ENCODE results near the gene CTPS1.
A peak's percentile ranks its signal among the peaks of the same experiment; 100 is the strongest.

CTPS1 gene, protein sequence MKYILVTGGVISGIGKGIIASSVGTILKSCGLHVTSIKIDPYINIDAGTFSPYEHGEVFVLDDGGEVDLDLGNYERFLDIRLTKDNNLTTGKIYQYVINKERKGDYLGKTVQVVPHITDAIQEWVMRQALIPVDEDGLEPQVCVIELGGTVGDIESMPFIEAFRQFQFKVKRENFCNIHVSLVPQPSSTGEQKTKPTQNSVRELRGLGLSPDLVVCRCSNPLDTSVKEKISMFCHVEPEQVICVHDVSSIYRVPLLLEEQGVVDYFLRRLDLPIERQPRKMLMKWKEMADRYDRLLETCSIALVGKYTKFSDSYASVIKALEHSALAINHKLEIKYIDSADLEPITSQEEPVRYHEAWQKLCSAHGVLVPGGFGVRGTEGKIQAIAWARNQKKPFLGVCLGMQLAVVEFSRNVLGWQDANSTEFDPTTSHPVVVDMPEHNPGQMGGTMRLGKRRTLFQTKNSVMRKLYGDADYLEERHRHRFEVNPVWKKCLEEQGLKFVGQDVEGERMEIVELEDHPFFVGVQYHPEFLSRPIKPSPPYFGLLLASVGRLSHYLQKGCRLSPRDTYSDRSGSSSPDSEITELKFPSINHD

DNA sequence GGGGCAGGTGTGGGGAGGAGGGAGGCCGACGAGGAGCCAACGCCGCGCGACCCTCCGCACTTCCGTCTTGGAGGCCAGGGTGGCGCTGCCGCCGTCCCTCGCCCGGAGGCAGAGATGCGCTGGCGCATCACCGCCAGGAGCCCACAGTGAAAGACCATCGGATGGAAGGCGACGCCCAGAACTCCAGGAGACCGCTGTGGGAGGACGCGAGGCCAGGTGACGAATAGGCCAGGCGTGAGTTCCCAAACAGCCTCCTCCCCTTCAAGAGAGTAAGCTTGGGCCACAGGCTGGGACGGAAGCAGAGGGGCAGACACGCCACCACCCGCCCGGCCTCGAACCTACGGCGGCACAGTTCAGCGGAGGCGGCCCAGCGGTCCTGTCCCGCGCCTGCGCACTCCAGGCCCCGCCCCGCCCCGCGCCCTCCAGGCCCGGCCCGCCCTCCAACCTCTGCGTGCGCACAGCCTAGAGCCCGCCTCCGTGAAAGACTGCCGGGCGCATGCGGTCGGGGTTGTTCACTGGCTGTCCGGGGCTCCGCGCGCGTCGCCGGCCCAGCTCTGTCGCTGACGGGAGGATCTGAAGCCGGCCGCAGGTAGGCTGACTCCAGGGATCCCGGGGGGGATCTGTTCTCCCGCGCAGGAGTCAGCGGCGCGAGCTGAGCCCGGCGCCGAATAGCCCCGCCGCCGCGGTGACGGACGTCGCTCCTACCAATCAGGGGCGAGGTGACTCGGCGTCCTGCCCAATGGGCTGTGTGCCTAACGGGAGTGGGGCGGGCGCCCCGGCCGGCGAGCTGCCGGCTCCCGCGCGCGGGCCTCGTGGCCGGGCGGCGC lies at the start of gene CTPS1:
Gene CTPS1, plus strand, starts transcription at position 456 of the 827 bp plus-strand sequence. CDS start 3,595 bp downstream, outside the sequence.
- Mint-ChIP-seq H3K9me3 (no peaks in the 10 kb centered on the region), H3K27ac (peak within 1 kb of the TSS; percentile 98), H3K4me1 (ENCODE audit: low read depth) (peaks cover 59% of the 10 kb centered on the region), H3K4me3 (peak within 1 kb of the TSS; percentile 95), H3K36me3 (ENCODE audit: low read depth) (peaks cover 41% of the 10 kb centered on the region), H3K27me3 (no peaks in the 10 kb centered on the region)

DNA sequence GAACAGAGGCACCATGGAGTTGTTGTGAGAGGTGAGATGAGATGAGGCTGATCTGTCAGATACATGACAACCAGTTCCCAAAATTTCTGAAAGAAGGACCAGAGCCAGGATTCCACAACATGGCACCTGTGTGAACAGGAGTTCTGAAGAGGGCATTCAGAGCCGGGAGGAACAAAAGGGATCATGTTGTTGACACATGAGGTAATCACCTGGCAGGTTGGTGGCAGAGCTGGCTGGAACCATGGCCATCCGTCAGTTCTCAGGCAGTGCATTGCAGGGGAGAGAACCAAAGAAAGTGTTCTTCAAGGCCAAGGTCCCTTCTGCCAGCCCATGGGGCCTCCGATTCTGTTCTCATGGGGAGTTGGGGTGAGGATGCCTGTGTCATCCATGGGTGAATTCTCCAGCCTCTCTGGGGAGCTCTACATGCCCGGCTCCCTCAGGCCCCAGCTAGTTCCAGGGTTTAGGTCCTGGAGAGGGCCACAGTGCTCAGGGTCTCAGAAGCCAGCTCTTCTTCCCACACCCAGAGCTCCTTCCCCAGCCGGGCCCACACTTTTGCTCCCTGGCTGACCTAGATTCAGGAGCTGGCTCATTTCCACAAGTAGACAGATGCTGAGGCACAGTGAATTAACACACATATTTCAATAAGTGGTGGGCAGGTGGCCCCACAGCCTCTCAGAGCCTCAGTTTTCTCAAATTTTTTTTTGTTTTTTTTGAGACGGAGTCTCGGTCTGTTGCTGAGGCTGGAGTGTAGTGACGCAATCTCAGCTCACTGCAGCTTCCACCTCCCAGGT lies 49.1 kb upstream of the CTPS1 start:
- no peak overlapping the region for H3K27ac Mint-ChIP-seq
- no peak overlapping the region for H3K4me3 Mint-ChIP-seq
- no peaks in the 10 kb centered on the region for H3K36me3 Mint-ChIP-seq (ENCODE audit: low read depth)
- peaks cover 3% of the 10 kb centered on the region for H3K27me3 Mint-ChIP-seq
- H3K9me3 Mint-ChIP-seq, result no peaks in the 10 kb centered on the region
- no peaks in the 10 kb centered on the region for H3K4me1 Mint-ChIP-seq (ENCODE audit: low read depth)

DNA sequence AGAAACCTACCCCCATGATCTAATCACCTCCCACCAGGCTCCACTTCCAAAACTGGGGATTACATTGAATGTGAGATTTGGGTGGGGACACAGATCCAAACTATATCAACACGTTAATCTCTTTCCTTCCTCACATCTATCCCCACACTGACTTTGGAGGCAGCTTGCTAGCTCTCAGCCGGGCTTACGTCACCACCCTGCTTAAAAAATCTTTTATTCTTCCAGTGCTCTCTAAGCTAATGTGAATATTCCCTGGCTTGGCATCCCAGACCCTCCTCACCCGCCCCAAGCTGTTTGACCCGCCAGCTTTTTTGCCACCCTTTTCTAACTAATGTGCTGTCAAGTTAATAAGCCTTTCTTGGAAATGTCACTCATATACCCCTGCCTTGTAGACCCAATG lies 47.9 kb upstream of the CTPS1 start:
- no peak overlapping the region for H3K27ac Mint-ChIP-seq
- H3K36me3 Mint-ChIP-seq (ENCODE audit: low read depth), result no peaks in the 10 kb centered on the region
- no peaks in the 10 kb centered on the region for H3K4me1 Mint-ChIP-seq (ENCODE audit: low read depth)
- H3K9me3 Mint-ChIP-seq, result no peaks in the 10 kb centered on the region
- peaks cover 3% of the 10 kb centered on the region for H3K27me3 Mint-ChIP-seq
- no peak overlapping the region for H3K4me3 Mint-ChIP-seq

DNA sequence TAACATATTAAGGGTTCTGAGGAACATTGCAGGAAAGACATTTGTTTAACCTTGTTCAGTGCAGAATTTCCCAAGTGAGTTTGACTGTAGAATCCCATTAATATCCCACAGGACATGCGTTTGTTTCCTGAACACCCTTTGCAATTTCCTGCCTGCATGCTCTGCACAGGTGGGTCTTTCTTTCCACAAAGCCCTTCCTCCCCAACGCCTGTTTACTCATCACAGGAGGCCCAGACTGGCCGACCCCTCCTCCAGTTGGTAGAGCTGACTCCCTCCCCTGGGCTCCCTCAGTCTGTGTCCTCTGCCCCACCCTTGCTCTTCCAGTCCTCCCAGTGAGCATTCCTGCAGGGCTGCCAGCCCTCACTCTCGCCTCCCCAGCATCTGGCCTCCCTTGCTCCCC lies 47.5 kb upstream of the CTPS1 start:
- no peaks in the 10 kb centered on the region for H3K9me3 Mint-ChIP-seq
- H3K4me3 Mint-ChIP-seq, result no peak overlapping the region
- peaks cover 3% of the 10 kb centered on the region for H3K27me3 Mint-ChIP-seq
- no peak overlapping the region for H3K27ac Mint-ChIP-seq
- H3K36me3 Mint-ChIP-seq (ENCODE audit: low read depth), result no peaks in the 10 kb centered on the region
- no peaks in the 10 kb centered on the region for H3K4me1 Mint-ChIP-seq (ENCODE audit: low read depth)

DNA sequence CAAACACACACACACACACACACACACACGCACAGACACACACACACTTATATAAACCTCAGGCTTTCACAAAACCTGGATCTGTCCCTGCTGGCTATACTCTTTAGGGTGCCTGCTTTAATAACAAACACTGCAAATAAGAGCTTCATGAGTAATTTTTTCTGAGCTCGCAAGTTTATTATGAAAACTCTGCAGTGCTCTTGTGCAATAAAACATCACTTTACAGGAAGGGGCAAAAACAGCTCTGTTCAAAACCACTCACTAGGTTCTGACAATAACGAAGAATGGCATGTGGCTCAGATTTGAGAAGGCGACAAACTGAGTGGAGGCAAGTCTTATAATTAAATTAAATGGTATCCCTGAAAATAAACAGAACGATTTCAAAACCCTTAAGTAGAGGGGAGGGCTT lies 42.6 kb upstream of the CTPS1 start:
- Mint-ChIP-seq H3K36me3 (ENCODE audit: low read depth) (no peaks in the 10 kb centered on the region), H3K9me3 (no peaks in the 10 kb centered on the region), H3K4me1 (ENCODE audit: low read depth) (no peaks in the 10 kb centered on the region), H3K4me3 (no peak overlapping the region), H3K27ac (no peak overlapping the region), H3K27me3 (no peaks in the 10 kb centered on the region)

DNA sequence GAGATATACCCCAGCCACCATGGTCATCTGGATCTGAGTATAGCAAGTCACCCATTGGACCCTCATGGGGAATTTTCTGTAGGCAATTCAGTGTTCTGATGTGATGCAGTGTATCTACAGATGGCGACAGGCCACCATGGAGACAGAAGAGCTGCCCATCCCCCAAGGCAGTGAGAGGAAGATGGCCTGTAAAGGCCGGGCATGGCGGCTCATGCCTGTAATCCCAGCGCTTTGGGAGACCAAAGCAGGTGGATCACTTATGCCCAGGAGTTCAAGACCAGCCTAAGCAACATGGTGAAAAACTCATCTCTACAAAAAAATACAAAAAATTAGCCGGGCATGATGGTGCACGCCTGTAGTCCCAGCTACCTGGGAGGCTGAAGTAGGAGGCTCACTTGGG lies 41.1 kb upstream of the CTPS1 start:
- Mint-ChIP-seq H3K27me3 (no peaks in the 10 kb centered on the region), H3K4me1 (ENCODE audit: low read depth) (no peaks in the 10 kb centered on the region), H3K9me3 (no peaks in the 10 kb centered on the region), H3K27ac (no peak overlapping the region), H3K4me3 (no peak overlapping the region), H3K36me3 (ENCODE audit: low read depth) (no peaks in the 10 kb centered on the region)

DNA sequence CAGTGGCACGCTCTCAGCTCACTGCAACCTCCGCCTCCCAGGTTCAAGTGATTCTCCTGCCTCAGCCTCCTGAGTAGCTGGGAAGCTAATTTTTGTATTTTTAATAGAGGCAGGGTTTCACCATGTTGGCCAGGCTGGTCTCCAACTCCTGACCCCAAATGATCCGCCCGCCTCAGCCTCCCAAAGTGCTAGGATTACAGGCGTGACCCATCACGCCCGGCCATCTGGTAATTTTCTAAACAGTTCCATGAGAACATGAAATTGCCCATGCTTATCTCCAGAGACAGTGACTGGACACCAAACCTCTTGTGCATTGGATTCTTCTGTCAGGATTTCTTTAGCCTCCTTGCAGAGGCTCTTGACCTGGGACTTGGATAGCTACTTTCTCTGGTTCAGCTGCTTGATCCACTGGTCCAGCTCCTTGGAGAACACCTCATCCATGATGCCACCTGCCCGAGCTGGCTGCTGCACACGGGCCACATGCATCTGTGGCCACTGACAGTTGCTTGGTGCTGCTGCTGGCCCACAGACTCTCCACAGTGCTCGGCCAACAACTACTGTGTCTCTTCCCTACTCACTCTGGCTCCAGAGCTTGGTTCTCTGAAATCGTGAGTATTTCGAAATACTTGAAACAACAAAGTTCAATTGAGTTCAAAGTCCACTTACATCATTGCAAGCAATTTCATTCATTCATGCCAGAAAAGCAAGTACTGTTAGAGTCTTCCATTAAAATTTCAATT lies 40.0 kb upstream of the CTPS1 start:
- Mint-ChIP-seq H3K4me3 (no peak overlapping the region), H3K9me3 (no peaks in the 10 kb centered on the region), H3K27me3 (no peaks in the 10 kb centered on the region), H3K27ac (no peak overlapping the region), H3K36me3 (ENCODE audit: low read depth) (no peaks in the 10 kb centered on the region), H3K4me1 (ENCODE audit: low read depth) (no peaks in the 10 kb centered on the region)

DNA sequence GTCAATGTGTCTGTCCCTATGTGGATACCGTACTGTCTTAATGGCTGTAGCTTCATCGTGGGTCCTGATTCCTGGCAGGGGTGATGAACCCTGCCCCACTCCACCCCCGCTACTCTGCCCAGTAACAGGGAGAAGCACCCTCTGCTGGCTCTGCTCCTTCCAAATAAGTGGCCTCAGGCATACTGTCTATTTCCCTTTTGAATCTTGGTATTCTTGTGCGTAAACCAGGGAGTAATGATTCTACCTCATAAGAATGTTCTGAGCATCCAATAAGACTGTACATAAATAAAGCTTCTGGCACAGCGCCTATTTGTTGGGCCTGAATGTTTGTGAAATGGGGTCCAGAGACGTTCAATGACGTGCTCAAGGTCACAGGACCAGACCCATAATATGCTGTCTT lies 35.2 kb upstream of the CTPS1 start:
- H3K4me3 Mint-ChIP-seq, result no peak overlapping the region
- H3K27ac Mint-ChIP-seq, result no peak overlapping the region
- no peaks in the 10 kb centered on the region for H3K4me1 Mint-ChIP-seq (ENCODE audit: low read depth)
- H3K36me3 Mint-ChIP-seq (ENCODE audit: low read depth), result no peaks in the 10 kb centered on the region
- H3K27me3 Mint-ChIP-seq, result peaks cover 4% of the 10 kb centered on the region
- no peaks in the 10 kb centered on the region for H3K9me3 Mint-ChIP-seq

DNA sequence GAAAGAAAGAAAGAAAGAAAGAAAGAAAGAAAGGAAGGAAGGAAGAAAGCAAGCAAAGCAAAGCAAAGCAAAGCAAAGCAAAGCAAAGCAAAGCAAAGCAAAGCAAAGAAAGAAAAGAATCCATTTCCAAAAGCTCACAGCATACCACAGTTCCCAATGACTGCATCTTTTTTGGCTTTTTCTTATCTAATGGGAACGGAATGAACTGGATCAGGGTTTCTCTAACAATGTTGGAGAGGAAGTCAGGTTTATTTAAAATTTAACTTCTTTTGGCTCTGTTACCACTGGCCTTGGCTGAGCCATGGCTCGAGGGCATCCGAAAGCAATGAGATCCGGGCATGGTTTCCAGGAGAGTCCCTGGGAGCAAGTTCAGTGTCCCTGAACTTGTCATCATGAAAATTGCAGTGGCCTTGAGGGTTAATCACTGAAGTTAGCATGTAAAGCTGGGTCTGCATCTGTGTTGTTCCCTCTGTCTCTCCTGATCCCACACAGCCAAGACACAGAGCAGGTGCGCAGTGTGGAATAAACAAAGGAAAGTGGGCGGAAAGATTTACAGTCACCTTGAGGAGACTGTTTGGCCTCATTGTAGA lies 34.6 kb upstream of the CTPS1 start:
- H3K27ac Mint-ChIP-seq, result no peak overlapping the region
- H3K4me1 Mint-ChIP-seq (ENCODE audit: low read depth), result no peaks in the 10 kb centered on the region
- H3K4me3 Mint-ChIP-seq, result no peak overlapping the region
- H3K9me3 Mint-ChIP-seq, result no peaks in the 10 kb centered on the region
- H3K36me3 Mint-ChIP-seq (ENCODE audit: low read depth), result no peaks in the 10 kb centered on the region
- peaks cover 4% of the 10 kb centered on the region for H3K27me3 Mint-ChIP-seq

DNA sequence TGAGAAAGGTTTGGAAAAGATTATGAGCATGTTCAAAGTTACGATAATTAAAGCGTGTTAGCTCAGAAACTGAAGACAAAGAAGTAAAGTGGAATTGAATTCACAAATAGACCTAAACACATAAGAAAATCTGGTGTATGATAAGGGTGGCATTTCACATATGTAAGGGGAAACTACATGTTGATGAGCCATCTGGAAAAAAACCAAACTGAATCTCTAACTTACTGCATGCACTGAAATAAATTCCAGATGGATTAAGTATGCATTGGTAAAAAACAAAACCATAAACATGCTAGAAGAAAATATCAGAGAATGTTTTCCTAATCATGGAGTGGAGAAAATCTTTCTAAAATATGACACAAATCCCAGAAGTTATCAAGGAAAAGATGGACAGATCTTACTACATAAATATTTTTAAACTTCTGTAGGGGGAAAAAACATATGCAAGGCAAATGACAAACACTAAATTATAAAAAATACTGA lies 34.0 kb upstream of the CTPS1 start:
- Mint-ChIP-seq H3K4me3 (no peak overlapping the region), H3K9me3 (no peaks in the 10 kb centered on the region), H3K4me1 (ENCODE audit: low read depth) (no peaks in the 10 kb centered on the region), H3K36me3 (ENCODE audit: low read depth) (no peaks in the 10 kb centered on the region), H3K27ac (no peak overlapping the region), H3K27me3 (peaks cover 4% of the 10 kb centered on the region)

DNA sequence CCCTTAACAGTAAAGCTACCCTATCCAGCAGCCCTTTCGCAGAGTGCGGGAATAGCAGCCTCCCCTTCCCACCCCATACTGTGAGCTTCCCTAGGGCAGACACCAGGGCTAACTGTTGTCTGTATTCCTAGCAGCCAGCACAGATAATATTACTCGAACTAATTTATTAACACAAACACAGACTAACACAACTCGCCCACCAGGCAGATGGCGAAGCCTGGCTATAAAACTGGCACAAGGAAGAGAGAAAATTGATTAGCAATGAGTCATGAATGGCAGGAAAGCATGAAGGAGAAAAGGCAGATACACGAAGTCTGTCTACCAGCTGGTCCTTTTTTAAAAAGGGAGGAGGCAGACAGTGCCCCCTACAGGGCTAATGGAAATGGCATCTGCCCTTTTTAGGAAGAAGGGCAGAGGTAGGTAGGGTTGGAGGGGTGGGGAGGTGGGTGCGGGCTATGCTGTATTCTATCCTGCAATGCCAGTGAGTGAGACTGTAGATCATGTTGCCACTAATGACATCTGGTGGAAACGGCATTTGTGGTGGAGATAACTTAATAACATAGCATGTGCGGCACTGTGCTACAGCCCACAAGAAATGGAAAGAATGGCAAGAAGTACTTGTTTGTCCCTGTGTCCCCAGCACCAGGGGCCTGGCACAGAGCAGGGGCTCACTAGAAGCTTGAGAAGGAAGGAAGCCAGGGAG lies 30.6 kb upstream of the CTPS1 start:
- Mint-ChIP-seq H3K9me3 (no peaks in the 10 kb centered on the region), H3K4me3 (no peak overlapping the region), H3K4me1 (ENCODE audit: low read depth) (no peaks in the 10 kb centered on the region), H3K27me3 (peaks cover 9% of the 10 kb centered on the region), H3K27ac (no peak overlapping the region), H3K36me3 (ENCODE audit: low read depth) (no peaks in the 10 kb centered on the region)

DNA sequence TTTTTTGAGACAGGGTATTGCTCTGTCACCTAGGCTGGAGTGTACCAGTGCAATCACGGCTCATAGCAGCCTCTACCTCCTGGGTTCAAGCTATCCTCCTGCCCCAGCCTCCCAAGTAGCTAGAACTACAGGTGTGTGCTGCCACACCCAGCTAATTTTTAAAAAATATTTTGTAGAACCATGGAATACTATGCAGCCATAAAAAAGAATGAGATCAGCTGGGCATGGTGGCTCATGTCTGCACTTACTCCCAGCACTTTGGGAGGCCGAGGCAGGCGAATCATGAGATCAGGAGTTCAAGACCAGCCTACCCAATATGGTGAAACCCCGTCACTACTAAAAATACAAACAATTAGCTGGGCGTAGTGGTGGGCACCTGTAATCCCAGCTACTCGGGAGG lies 29.9 kb upstream of the CTPS1 start:
- H3K36me3 Mint-ChIP-seq (ENCODE audit: low read depth), result no peaks in the 10 kb centered on the region
- no peaks in the 10 kb centered on the region for H3K9me3 Mint-ChIP-seq
- H3K4me1 Mint-ChIP-seq (ENCODE audit: low read depth), result no peaks in the 10 kb centered on the region
- H3K27ac Mint-ChIP-seq, result no peak overlapping the region
- no peak overlapping the region for H3K4me3 Mint-ChIP-seq
- peaks cover 16% of the 10 kb centered on the region for H3K27me3 Mint-ChIP-seq

DNA sequence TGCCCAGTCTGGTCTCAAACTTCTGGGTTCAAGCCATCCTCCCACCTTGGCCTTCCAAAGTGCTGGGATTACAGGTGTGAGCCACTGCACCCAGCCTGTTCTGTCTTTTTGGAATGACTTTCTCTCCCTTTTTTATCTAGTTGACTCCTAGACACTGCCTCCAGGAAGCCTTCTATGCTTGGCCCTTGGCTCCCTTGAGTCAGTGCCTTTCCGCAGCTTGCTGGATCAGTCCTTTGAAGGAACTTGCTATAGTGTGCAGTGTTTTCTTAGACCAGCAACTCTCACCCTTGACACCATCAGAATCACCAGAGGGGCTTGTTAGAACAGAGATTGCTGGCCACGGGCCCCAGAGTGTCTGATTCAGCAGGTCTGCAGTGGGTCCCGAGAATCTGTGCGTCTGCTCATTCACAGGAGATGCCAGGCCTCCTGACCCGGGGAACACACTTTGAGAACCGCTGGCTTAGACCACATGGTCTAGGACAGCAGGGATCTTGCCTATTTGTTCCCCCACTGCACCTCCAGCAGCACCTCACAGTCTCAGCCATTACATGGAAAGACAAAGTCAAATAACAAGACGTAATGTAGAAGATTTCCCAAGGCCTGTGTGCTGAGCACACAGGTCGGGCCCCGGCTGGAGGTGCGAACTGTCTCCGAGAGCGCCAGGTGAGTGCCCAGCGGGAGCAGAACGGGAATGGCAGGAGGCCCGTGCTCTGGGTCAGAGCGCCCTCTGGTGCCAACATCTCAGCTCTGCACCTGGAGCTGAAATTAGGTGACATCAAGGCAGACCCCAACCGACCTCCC lies 27.4 kb upstream of the CTPS1 start:
- Mint-ChIP-seq H3K4me1 (ENCODE audit: low read depth) (no peaks in the 10 kb centered on the region), H3K36me3 (ENCODE audit: low read depth) (no peaks in the 10 kb centered on the region), H3K27ac (no peak overlapping the region), H3K9me3 (no peaks in the 10 kb centered on the region), H3K4me3 (no peak overlapping the region), H3K27me3 (peaks cover 23% of the 10 kb centered on the region)
